CD4-positive, alpha-beta T cell treated with Interleukin-10 for 1 hour (primary cell): ENCODE measurements around the gene BABAM1.

Experiments used
- DNase-seq: peaks from one replicate; pipeline ENCODE4 v3.0.0-alpha.2; 2020

Gene BABAM1

DNA sequence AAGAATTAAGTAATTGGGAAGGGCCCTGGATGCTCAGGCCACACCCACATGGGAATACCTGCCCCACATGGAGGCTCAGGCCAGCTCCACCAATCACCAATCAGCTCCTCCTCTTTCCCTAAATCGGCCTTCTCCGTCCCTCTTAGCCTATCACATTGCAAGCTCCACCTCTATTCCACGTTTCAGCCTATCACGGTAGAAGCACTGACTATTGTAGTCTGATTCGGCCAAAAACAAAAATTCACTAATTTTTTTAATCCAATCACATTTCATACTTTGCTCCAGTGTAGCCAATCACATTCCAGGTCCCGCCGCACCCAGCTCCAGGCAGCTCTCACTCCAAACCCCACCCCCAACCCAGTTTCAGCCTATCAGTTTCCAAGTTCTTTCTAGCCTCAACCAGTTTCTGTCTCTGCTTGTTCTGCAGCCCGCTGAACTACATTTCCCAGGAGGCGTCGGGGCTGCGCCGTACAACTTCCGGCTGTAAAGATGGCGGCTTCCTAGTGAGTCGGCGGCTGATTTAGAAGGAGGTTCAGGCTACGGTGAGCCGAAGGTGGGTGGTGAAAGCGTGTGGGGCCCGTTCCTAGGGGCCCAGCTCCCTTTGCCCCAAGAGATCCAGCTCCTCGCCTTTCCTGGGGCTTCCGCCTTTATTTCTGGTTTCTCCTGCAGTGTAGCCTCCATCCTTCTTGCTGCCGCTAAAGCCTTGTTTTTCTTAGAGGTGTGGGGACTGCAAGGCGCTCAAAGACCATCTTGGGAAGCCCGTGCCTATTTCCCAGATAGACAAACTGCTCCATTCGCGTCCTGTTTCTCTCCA, at the start of gene BABAM1:
BABAM1 (plus strand) TSS at position 469 of the 814 bp plus-strand sequence. CDS start 1,364 bp downstream, outside the sequence.
- DNase-seq = peak; percentile 99

DNA sequence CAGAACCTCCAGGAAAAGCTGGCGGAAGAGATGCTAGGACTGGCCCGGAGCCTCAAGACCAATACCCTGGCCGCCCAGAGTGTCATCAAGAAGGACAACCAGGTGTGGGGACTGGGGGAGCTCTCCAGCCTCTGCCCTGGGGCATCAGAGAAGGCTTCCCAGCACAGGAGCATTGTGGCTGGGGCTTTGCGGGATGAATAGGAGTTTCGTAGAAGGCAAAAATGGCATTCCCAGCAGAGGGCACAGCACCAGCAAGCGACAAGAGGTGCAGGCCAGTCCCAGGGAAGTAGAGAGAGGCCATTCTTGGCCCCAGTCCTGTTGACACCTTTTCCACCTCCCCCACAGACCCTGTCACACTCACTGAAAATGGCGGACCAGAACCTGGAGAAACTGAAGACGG, 48.0 kb upstream of the BABAM1 start:
- no peak for DNase-seq

DNA sequence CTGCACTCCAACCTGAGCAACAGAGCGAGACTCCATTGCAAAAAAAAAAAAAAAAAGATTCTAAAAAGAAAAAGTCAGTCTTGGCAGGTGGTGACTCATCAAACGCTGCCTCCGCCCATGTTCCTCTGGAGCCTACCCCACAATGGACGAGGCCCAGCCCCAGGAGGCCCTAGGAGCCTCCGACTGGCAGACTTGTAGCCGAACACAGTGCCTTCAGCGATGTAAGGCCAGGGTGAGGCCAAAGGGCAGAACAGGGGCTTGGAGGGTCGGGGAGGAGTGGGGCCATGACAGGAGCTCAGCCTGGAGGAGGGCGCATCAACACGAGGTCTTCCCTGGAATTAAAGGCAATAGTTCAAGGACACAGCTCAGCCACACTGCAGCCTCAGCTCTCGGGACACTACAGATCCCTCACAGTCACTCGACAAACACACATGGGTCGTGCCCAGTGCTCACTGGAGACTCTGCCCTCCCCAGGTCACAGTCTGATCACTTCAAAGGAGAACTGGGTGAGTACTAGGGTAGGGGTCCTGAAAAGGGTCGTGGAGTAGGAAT, 47.0 kb upstream of the BABAM1 start:
- no peak for DNase-seq

- DNase-seq = no peak
These were observed 42.2 kb upstream of the BABAM1 start for GRCh38 chr19:17225053-17225452.

DNA sequence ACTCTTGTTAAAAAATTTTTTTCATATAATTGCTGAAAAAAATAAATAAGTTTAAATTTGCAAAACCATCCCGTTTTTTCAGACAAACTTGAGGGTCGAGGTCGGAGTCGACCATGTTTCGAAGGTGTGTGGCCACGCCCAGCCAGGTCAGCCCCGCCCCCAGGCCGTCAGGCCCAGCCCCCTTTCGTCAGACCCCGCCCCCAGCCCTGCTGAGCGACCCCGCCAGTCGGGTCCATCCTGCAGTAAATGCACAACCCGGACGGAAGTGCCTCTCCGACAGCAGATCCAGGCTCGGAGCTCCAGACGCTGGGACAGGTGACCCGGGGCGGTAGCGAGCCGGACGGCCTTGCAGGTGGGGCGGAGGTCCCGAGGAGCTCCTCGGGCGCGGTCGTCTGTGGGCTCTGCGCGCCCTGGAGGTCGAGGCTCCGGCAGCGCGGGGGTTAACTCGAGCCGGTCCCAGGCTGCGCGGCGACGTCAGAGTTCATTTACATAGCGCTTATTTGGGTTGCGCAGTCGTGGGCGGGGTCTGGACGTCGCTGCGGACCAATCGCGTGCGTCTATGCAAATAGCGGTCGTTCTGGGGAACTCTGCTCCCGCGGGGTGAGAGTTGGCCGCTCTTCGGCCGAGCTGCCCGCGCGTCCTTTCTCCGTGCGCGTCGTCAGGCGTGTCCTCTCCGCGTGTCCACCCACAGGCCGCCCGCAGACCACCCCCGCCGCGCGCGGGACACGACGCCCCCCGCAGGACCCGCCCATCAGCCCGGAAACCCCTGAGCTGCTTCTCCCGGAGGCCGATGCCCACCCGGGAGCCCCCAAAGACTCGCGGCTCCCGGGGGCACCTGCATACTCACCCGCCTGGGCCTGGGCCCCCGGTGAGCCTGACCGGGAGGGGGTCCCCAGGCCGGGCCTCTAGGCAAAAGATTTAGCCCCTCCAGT, 41.0 kb upstream of the BABAM1 start, which contains the start of gene OCEL1:
OCEL1 (plus strand) TSS at position 225 of the 932 bp plus-strand sequence; CDS start at position 247, 22 bp downstream.
- peak; percentile 96 for DNase-seq

DNA sequence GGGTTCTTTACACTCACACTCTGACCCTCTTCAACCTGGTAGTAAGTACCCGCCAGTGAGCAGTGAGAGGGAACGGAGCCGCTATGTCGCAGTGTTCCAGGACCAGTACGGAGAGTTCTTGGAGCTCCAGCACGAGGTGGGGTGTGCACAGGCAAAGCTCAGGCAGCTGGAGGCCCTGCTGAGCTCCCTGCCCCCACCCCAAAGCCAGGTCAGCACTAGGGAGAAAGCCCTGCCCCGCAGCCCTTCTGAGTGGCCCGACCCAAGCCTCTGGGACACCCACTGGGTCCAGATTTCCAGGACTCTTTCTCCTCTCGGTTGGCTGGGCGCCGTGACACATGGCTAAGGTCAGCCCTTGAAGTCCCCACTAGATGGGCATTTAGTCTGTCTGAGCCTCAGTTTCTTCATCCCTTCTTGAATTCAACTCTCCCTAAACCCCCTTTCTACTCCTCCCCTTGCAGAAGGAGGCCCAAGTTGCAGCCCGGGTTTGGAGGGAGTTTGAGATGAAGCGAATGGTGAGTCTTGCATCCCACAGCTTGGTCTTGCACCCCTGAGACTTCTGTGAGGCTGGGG, 39.4 kb upstream of the BABAM1 start:
- DNase-seq = no peak

DNA sequence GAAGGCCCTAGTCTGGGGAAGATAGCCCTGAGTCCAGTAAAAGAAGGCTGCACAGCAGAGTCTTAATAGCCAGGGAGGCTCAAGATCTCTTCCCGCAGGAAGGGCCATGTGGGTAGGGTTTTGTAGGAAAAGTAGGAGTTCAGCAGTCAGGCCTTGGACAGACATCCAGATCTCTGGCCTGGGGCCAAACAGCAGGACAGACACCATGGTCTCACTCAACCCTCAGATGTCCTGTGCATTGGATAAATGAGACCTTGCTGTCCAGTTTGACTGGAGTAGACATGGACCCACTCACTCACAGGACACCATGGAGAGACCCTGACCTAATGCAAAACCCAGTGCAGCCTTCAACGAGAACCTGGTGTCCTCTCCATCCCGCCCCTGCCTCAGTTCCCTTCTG, 37.4 kb upstream of the BABAM1 start:
- no peak for DNase-seq

DNA sequence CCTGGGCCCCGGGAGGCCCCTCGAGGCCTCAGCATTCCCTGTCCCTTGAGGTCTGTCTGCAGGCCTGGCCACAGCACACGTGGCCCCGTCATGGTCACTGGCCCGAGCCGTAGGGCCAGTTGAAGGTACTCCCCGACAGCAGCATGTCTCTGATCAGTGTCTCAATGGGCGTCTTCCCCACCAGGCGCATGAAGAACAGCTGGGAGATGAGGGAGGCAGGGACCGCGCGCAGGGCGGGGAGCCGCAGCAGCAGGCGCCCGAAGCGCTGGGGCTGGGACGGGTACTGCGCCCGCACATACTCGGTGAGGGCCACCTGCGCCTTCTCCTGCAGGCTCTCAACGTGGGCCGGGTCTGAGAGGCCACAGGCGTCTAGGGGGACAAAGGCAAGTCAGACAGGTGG, 35.0 kb upstream of the BABAM1 start:
- DNase-seq = no peak

GRCh38 chr19:17234911-17235299, 32.3 kb upstream of the BABAM1 start:
- DNase-seq = peak; percentile 66

- peak; percentile 80 for DNase-seq
These were observed 31.8 kb upstream of the BABAM1 start for GRCh38 chr19:17235300-17235970.

GRCh38 chr19:17235971-17236777, 31.1 kb upstream of the BABAM1 start:
- no peak for DNase-seq

GRCh38 chr19:17236811-17237543, 30.3 kb upstream of the BABAM1 start:
- DNase-seq = no peak

DNA sequence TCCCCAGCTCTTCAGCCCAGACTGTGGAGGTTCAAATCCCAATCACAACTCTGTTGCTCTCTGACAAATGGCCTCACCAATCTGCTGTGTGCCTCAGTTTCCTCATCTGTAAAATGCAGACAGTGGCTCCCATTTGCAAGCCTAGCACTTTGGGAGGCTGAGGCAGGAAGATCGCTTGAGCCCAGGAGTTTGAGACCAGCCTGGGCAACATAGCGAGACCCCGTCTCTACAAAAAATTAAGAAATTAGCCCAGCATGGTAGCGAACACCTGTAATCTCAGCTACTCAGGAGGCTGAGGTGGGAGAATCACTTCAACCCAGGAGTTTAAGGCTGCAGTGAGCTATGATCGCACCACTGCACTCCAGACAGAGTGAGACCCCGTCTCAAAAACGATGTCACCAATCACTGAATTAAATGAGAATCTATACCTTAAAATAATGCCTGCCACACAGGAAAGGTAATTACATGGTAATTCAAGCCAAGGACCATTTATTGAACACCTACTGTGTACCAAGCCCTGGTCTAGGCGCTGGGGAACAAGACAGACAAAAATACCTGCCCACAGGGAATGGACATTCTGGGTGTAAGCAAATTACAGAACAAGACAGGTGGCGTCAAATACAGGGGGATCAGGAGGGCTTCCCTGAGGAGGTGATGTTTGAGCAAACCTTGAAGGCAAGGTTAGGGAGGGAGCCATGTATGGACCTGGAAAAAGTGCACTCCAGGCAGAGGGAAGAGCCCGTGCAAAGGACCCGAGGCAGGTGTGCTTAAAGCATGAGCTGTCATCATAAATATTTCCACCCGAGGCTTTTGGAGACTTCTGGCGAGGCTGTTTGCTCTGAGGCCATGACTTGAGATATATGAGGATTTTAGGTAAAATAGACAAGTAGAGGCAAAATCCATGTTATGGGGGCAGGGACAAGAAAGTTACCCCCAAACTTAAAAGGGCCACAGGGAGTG, 29.2 kb upstream of the BABAM1 start:
- DNase-seq = no peak

- no peak for DNase-seq
These were observed 27.0 kb upstream of the BABAM1 start for GRCh38 chr19:17240062-17240752.

DNA sequence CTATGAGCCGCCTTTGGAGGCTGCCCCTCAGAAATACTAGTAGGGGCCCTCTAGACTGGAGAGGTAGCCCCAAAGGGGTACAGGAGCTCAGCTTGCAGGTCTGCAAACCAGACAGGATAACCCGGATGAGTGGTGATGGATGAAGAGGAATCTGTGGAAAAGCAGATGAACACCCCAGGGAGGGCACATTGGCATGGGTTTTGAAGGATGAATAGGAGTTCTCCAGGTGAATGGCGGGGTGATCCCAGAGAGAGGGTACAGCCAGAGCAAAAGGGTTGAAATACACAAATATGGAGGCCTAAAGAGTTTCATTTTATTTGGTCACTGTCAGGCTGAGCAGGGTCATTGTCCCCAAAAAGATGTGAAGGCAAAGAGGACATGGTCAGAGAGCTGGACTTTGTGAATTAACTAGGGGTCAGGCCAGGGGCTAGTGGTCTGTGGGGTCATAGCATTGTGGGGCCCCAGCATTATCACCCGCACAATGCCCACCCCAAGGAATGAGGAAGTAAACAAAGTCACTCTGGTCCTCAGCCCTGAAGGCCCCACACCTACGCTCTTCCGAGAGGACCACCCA, 26.3 kb upstream of the BABAM1 start:
- no peak for DNase-seq

DNA sequence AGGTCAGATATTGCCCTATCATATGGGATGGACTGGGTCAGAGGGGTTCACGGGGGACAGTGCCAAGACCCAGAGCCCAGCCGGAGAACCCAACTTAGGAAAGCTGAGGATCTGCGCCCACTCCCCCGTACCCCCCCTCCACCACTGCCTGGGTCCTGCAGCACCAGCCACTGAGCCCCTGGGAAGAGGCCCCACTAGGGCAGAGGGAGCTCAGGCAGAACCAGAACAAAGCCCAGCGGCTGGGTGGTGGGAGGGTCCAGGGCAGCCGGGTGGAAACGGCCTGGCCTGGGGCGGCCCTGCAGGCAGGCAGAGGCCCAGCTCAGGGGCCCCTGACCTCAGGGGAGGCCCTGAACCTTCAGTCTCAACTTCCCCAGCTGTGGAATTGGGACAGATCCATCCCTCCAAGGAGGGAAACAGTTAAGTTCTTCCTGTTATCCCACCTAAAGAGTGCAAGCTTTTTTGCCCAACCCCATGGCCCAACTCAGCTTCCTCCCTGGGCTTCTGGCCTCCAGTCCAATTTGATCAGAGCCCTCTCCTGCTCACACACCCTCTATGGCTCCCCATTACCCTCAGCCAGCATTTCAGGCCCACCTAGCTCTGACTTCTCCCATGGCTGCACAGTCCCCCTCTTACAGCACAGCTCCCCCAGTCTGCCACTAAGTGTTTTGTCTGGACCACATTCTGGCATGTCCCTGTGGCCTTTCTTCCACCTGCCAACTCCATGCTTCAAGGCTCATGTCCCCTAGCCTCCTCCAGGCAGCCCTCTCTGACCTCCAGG, 24.6 kb upstream of the BABAM1 start:
- DNase-seq = no peak

DNA sequence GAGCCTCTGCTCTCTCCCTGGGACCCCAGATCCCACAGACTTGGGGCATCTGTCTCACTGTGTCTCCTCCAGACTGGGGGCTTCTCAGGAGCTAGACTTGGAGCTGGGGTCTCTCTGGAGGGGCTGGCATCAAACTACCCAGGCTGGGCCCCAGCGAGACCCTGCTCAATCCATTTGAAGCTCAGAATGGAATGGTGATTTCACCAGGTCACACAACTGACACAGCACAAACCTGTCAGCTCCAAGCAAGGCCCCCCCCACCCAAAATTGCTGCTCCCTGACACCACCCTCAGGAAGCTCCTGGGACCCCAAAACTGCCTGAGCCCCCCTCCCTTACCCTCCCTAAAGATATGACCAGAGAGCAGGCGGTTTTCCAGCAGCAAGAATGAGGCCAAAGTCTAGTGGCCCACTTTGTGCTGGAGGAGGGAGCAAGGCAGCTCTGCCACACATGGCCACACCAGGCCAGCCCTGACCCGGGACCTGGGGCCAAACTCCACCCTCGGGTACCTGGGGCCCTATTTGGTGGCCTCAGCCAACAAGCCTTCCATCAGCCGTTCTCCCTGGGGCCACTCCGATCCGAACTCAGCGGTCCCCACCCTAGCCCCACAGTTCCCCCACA, 23.9 kb upstream of the BABAM1 start:
- no peak for DNase-seq
